ENCODE data around the gene MERTK. TPM values are rescaled to one million over a fixed set of nuclear protein-coding genes. Genes with fewer than 3 reads are reported as not detected.

MERTK gene
- total and polyA plus RNA-seq, 2 donors (not counting 1 experiment from before 2014, with no cell fraction given) = 0.34 to 6.6 TPM

DNA sequence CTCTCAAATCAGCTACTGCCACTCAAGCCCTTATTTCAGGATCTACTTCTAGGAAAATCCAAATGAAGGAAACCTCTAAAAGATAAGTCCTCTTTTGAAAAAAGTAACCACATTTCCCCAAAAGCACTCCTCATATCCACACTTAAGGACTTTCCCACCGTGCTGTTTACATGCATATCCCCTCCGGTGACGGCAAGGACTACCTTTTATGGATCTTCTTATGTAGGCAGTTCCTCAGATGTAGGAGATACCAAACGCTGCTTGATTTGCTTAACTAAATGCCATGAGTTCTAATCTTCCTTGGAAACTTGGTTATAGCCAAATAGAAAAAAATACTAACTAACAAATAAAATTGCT is 149.8 kb downstream of the MERTK start:
- TF ChIP-seq EZH2 (IDR thresholded peaks at IDR 0.05; ENCODE audit: low read length, missing control alignments) = no peak
- TF ChIP-seq, protein P1, sequence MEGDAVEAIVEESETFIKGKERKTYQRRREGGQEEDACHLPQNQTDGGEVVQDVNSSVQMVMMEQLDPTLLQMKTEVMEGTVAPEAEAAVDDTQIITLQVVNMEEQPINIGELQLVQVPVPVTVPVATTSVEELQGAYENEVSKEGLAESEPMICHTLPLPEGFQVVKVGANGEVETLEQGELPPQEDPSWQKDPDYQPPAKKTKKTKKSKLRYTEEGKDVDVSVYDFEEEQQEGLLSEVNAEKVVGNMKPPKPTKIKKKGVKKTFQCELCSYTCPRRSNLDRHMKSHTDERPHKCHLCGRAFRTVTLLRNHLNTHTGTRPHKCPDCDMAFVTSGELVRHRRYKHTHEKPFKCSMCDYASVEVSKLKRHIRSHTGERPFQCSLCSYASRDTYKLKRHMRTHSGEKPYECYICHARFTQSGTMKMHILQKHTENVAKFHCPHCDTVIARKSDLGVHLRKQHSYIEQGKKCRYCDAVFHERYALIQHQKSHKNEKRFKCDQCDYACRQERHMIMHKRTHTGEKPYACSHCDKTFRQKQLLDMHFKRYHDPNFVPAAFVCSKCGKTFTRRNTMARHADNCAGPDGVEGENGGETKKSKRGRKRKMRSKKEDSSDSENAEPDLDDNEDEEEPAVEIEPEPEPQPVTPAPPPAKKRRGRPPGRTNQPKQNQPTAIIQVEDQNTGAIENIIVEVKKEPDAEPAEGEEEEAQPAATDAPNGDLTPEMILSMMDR (conservative IDR thresholded peaks at IDR 0.05 in 1 of 2, IDR thresholded peaks at IDR 0.05 in 1 of 2; ENCODE audit: low read depth in 1 of 2, low read length in 2 of 2) = no peak
- no peak overlapping the region for H3K9ac ChIP-seq (ENCODE audit: insufficient read depth, low read length)
- H3K9me3 ChIP-seq (ENCODE audit: control insufficient read depth, insufficient read depth, low read depth, low read length) = no peaks in the 10 kb centered on the region
- no peak for DNase-seq (ENCODE audit: low read depth in 2 of 2)
- no peaks in the 10 kb centered on the region for H3K36me3 ChIP-seq (ENCODE audit: control insufficient read depth, insufficient read depth, low read length)
- no peak overlapping the region for H3K4me2 ChIP-seq (ENCODE audit: extremely low read depth, insufficient read depth, low read length)
- no peaks in the 10 kb centered on the region for H3K27me3 ChIP-seq (ENCODE audit: control insufficient read depth, insufficient read depth, low read length)
- H4K20me1 ChIP-seq (ENCODE audit: control insufficient read depth, extremely low read depth, insufficient read depth, low read length) = no peaks in the 10 kb centered on the region
- H3K4me1 ChIP-seq (ENCODE audit: control insufficient read depth, extremely low read depth, insufficient read depth, low read length) = peaks cover under 1% of the 10 kb centered on the region
- H3K4me3 ChIP-seq (replicated peaks in 1 of 4; ENCODE audit: control extremely low read depth in 1 of 4, insufficient read depth in 1 of 4, low read depth in 3 of 4, low read length in 4 of 4) = no peak overlapping the region
- H3K27ac ChIP-seq (ENCODE audit: insufficient read depth, low read length) = no peak overlapping the region
- no peak overlapping the region for H2AFZ ChIP-seq (ENCODE audit: low read length)
- H3K79me2 ChIP-seq (ENCODE audit: control insufficient read depth, insufficient read depth, low read length) = no peaks in the 10 kb centered on the region

DNA sequence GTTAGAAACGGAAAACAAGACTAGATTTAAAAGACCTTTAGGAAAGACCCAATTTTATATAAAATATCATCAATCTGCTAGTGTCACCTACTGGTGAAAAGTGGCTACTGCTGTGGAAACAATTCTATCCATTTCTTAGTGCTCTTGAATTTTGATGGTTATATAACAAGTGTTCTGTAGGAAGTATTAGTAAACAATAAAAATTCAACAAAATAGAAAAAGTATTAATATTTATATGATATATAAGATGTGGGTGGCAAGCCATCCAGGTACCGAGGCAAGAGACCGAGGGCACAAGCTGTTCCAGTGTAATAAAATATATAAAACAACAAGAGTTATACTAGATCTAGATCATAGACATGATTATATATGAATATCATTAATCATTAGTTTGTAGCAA is 150.5 kb downstream of the MERTK start:
- H3K36me3 ChIP-seq (ENCODE audit: control insufficient read depth, insufficient read depth, low read length) = no peaks in the 10 kb centered on the region
- H4K20me1 ChIP-seq (ENCODE audit: control insufficient read depth, extremely low read depth, insufficient read depth, low read length) = no peaks in the 10 kb centered on the region
- TF ChIP-seq, protein P1 (conservative IDR thresholded peaks at IDR 0.05 in 1 of 2, IDR thresholded peaks at IDR 0.05 in 1 of 2; ENCODE audit: low read depth in 1 of 2, low read length in 2 of 2) = peak; percentile 57 to 82
- TF ChIP-seq EZH2 (IDR thresholded peaks at IDR 0.05; ENCODE audit: low read length, missing control alignments) = no peak
- H3K4me3 ChIP-seq (replicated peaks in 1 of 4; ENCODE audit: control extremely low read depth in 1 of 4, insufficient read depth in 1 of 4, low read depth in 3 of 4, low read length in 4 of 4) = no peak overlapping the region
- no peaks in the 10 kb centered on the region for H3K9me3 ChIP-seq (ENCODE audit: control insufficient read depth, insufficient read depth, low read depth, low read length)
- H3K27ac ChIP-seq (ENCODE audit: insufficient read depth, low read length) = no peak overlapping the region
- DNase-seq (ENCODE audit: low read depth in 2 of 2) = peak; percentile 56 to 84
- no peak overlapping the region for H2AFZ ChIP-seq (ENCODE audit: low read length)
- peaks cover 4% of the 10 kb centered on the region for H3K4me1 ChIP-seq (ENCODE audit: control insufficient read depth, extremely low read depth, insufficient read depth, low read length)
- H3K27me3 ChIP-seq (ENCODE audit: control insufficient read depth, insufficient read depth, low read length) = no peaks in the 10 kb centered on the region
- H3K79me2 ChIP-seq (ENCODE audit: control insufficient read depth, insufficient read depth, low read length) = no peaks in the 10 kb centered on the region
- no peak overlapping the region for H3K9ac ChIP-seq (ENCODE audit: insufficient read depth, low read length)
- H3K4me2 ChIP-seq (ENCODE audit: extremely low read depth, insufficient read depth, low read length) = no peak overlapping the region

DNA sequence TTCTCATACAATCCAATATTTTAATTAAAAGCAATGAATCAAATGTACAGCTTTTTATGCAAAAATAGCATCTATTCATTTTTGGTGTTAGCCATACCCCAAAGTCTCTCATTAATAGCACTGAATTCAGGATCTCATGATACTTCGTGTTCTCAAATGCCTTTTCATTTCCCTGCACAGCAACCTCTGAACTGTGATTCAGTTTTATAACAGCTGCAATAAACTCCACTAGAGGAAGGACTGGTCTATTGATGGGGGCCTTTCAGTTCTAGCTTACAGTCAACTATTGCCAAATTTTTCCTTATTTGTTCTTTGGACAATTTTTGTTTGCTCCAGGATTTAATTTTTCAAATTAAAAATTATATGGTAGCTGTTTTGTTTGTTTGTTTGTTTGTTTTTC is 151.9 kb downstream of the MERTK start:
- Histone ChIP-seq H3K4me2 (ENCODE audit: extremely low read depth, insufficient read depth, low read length) (no peak overlapping the region), H3K27ac (ENCODE audit: insufficient read depth, low read length) (no peak overlapping the region), H3K4me3 (replicated peaks in 1 of 4; ENCODE audit: control extremely low read depth in 1 of 4, insufficient read depth in 1 of 4, low read depth in 3 of 4, low read length in 4 of 4) (no peak overlapping the region), H3K4me1 (ENCODE audit: control insufficient read depth, extremely low read depth, insufficient read depth, low read length) (peaks cover 4% of the 10 kb centered on the region), H2AFZ (ENCODE audit: low read length) (no peak overlapping the region), H3K27me3 (ENCODE audit: control insufficient read depth, insufficient read depth, low read length) (no peaks in the 10 kb centered on the region), H3K79me2 (ENCODE audit: control insufficient read depth, insufficient read depth, low read length) (no peaks in the 10 kb centered on the region), H3K36me3 (ENCODE audit: control insufficient read depth, insufficient read depth, low read length) (no peaks in the 10 kb centered on the region), H3K9me3 (ENCODE audit: control insufficient read depth, insufficient read depth, low read depth, low read length) (no peaks in the 10 kb centered on the region), H3K9ac (ENCODE audit: insufficient read depth, low read length) (no peak overlapping the region), H4K20me1 (ENCODE audit: control insufficient read depth, extremely low read depth, insufficient read depth, low read length) (no peaks in the 10 kb centered on the region)
- no peak for DNase-seq (ENCODE audit: low read depth in 2 of 2)
- TF ChIP-seq EZH2 (IDR thresholded peaks at IDR 0.05; ENCODE audit: low read length, missing control alignments) = no peak
- TF ChIP-seq, protein P1 (conservative IDR thresholded peaks at IDR 0.05 in 1 of 2, IDR thresholded peaks at IDR 0.05 in 1 of 2; ENCODE audit: low read depth in 1 of 2, low read length in 2 of 2) = no peak
